Mucosa of rectum (tissue), 2 donors: ENCODE results near the gene EFEMP1.

Experiments used
- H3K27ac ChIP-seq, 2 donors: one replicate each; pipeline ENCODE4 v1.7.0; 2013; ENCODE audit warnings: inconsistent platforms in 2 of 2, low read depth in 2 of 2, low read length in 2 of 2
- H3K27me3 ChIP-seq, 2 donors: one replicate each; pipeline ENCODE4 v1.7.0; 2013; ENCODE audit warnings: low read length in 2 of 2; ENCODE audit not compliant: control insufficient read depth in 2 of 2, insufficient read depth in 2 of 2
- H3K36me3 ChIP-seq, 2 donors: one replicate each; pipeline ENCODE4 v1.7.0; 2013; ENCODE audit warnings: low read length in 2 of 2; ENCODE audit not compliant: control insufficient read depth in 2 of 2, insufficient read depth in 2 of 2
- H3K4me1 ChIP-seq, 2 donors: one replicate each; pipeline ENCODE4 v1.7.0; 2013; ENCODE audit warnings: low read length in 2 of 2, mild to moderate bottlenecking in 1 of 2; ENCODE audit not compliant: control insufficient read depth in 2 of 2, insufficient read depth in 2 of 2
- H3K4me3 ChIP-seq, 2 donors: one replicate each; pipeline ENCODE4 v1.7.0; 2013; ENCODE audit warnings: low read length in 2 of 2
- H3K9ac ChIP-seq, 2 donors: one replicate each; pipeline ENCODE4 v1.7.0; 2013; ENCODE audit warnings: low read length in 2 of 2, low read depth in 1 of 2, mild to moderate bottlenecking in 1 of 2
- H3K9me3 ChIP-seq, 2 donors: one replicate each; pipeline ENCODE4 v1.7.0; 2013; ENCODE audit warnings: low read length in 2 of 2; ENCODE audit not compliant: control insufficient read depth in 2 of 2
- donor health status: healthy.
- donor health status: Normal muscosa, but diverticular disease.

EFEMP1 gene

GRCh38 chr2:55902429-55902828 is 21.2 kb downstream of the EFEMP1 start:
- H3K36me3 ChIP-seq: no peaks in the 10 kb centered on the region
- H3K27me3 ChIP-seq: no peaks in the 10 kb centered on the region
- H3K4me3 ChIP-seq: no peak overlapping the region
- H3K4me1 ChIP-seq: no peaks in the 10 kb centered on the region
- no peak overlapping the region for H3K9ac ChIP-seq
- no peaks in the 10 kb centered on the region for H3K9me3 ChIP-seq
- no peak overlapping the region for H3K27ac ChIP-seq

GRCh38 chr2:55901941-55902340 is 21.6 kb downstream of the EFEMP1 start:
- no peaks in the 10 kb centered on the region for H3K36me3 ChIP-seq
- H3K4me1 ChIP-seq: no peaks in the 10 kb centered on the region
- no peaks in the 10 kb centered on the region for H3K9me3 ChIP-seq
- H3K27ac ChIP-seq: no peak overlapping the region
- no peak overlapping the region for H3K9ac ChIP-seq
- no peaks in the 10 kb centered on the region for H3K27me3 ChIP-seq
- H3K4me3 ChIP-seq: no peak overlapping the region

- no peak overlapping the region for H3K27ac ChIP-seq
- H3K4me1 ChIP-seq: no peaks in the 10 kb centered on the region
- H3K4me3 ChIP-seq: no peak overlapping the region
- no peaks in the 10 kb centered on the region for H3K36me3 ChIP-seq
- H3K9ac ChIP-seq: no peak overlapping the region
- no peaks in the 10 kb centered on the region for H3K9me3 ChIP-seq
- no peaks in the 10 kb centered on the region for H3K27me3 ChIP-seq
Measured at GRCh38 chr2:55901322-55901721, 22.3 kb downstream of the EFEMP1 start.

- H3K27me3 ChIP-seq: no peaks in the 10 kb centered on the region
- H3K36me3 ChIP-seq: no peaks in the 10 kb centered on the region
- no peak overlapping the region for H3K27ac ChIP-seq
- H3K4me3 ChIP-seq: no peak overlapping the region
- no peaks in the 10 kb centered on the region for H3K9me3 ChIP-seq
- no peaks in the 10 kb centered on the region for H3K4me1 ChIP-seq
- no peak overlapping the region for H3K9ac ChIP-seq
Measured at GRCh38 chr2:55899881-55900280, 23.7 kb downstream of the EFEMP1 start.

- no peaks in the 10 kb centered on the region for H3K27me3 ChIP-seq
- H3K4me1 ChIP-seq: no peaks in the 10 kb centered on the region
- H3K27ac ChIP-seq: no peak overlapping the region
Measured at GRCh38 chr2:55898386-55899040, 25.1 kb downstream of the EFEMP1 start.

GRCh38 chr2:55896633-55897032 is 26.9 kb downstream of the EFEMP1 start:
- Histone ChIP-seq H3K36me3 (no peaks in the 10 kb centered on the region), H3K9me3 (no peaks in the 10 kb centered on the region), H3K4me3 (no peak overlapping the region), H3K9ac (no peak overlapping the region), H3K4me1 (no peaks in the 10 kb centered on the region), H3K27me3 (no peaks in the 10 kb centered on the region), H3K27ac (no peak overlapping the region)

More at GRCh38 chr2:55898386-55899040, 25.1 kb downstream of the EFEMP1 start:
- Histone ChIP-seq H3K9ac (no peak overlapping the region), H3K36me3 (no peaks in the 10 kb centered on the region), H3K4me3 (no peak overlapping the region), H3K9me3 (no peaks in the 10 kb centered on the region)

- H3K36me3 ChIP-seq: no peaks in the 10 kb centered on the region
- H3K9ac ChIP-seq: no peak overlapping the region
- H3K9me3 ChIP-seq: no peaks in the 10 kb centered on the region
- H3K27ac ChIP-seq: no peak overlapping the region
- no peaks in the 10 kb centered on the region for H3K4me1 ChIP-seq
- H3K4me3 ChIP-seq: no peak overlapping the region
- H3K27me3 ChIP-seq: no peaks in the 10 kb centered on the region
Measured at GRCh38 chr2:55894720-55895119, 28.9 kb downstream of the EFEMP1 start.

GRCh38 chr2:55891671-55892094 is 31.9 kb downstream of the EFEMP1 start:
- Histone ChIP-seq H3K27me3 (no peaks in the 10 kb centered on the region), H3K4me3 (no peak overlapping the region), H3K4me1 (no peaks in the 10 kb centered on the region), H3K9me3 (no peaks in the 10 kb centered on the region), H3K27ac (no peak overlapping the region), H3K36me3 (no peaks in the 10 kb centered on the region), H3K9ac (no peak overlapping the region)

- Histone ChIP-seq H3K36me3 (no peaks in the 10 kb centered on the region), H3K27ac (no peak overlapping the region), H3K9ac (no peak overlapping the region), H3K4me3 (no peak overlapping the region), H3K4me1 (no peaks in the 10 kb centered on the region), H3K9me3 (no peaks in the 10 kb centered on the region), H3K27me3 (no peaks in the 10 kb centered on the region)
Measured at GRCh38 chr2:55888936-55889335, 34.6 kb downstream of the EFEMP1 start.

GRCh38 chr2:55887901-55888624 is 35.5 kb downstream of the EFEMP1 start:
- Histone ChIP-seq H3K27ac (no peak overlapping the region), H3K9me3 (no peaks in the 10 kb centered on the region), H3K4me1 (no peaks in the 10 kb centered on the region), H3K27me3 (no peaks in the 10 kb centered on the region), H3K36me3 (no peaks in the 10 kb centered on the region), H3K9ac (no peak overlapping the region), H3K4me3 (no peak overlapping the region)
